H1 (cell line): ENCODE results near the gene TMPRSS9. TPM values are rescaled to one million over a fixed set of nuclear protein-coding genes. Genes with fewer than 3 reads are reported as not detected.

Experiments used
- CTCF ChIP-seq, 3 experiments: IDR thresholded peaks; 1 replicate in 2 of 3; 2 replicates in 1 of 3; pipeline versions ENCODE4 v1.5.1 to v1.6.1; 2011; ENCODE audit warnings: low read length in 3 of 3, mild to moderate bottlenecking in 3 of 3, inconsistent platforms in 2 of 3, low read depth in 1 of 3, moderate library complexity in 1 of 3; ENCODE audit not compliant: insufficient read depth in 1 of 3; ENCODE audit errors: control extremely low read depth in 1 of 3
- RFX5 ChIP-seq: IDR thresholded peaks from 2 replicates; pipeline ENCODE4 v1.6.1; 2011; ENCODE audit warnings: low read depth, low read length, improper control_type of control experiment, borderline replicate concordance
- polyA plus RNA-seq, 7 experiments: library from polyadenylated mRNA; depleted of rRNA in 3 of 7; stranded (reverse) in 5 of 7; unstranded in 2 of 7; fragments of >200 nt in 5 of 7; fragments of 200-250 nt in 2 of 7; gene quantifications; 1 replicate in 5 of 7; 2 replicates in 1 of 7; 4 replicates in 1 of 7; pipeline versions ENCODE4 v1.2.1 to v1.2.3, GENCODE V29; 2011 to 2013; ENCODE audit warnings: missing spikeins in 2 of 7, mixed read lengths in 2 of 7
- total RNA-seq: library from RNA; stranded (reverse); fragmentation: NEBNext Ultra II Directional; extraction: Animal tissue kit (Norgen Biotek cat#: 25700); gene quantifications from 2 replicates; pipeline ENCODE4 v1.2.1, GENCODE V29; 2021

Gene TMPRSS9
- total and polyA plus RNA-seq, 2 of the 8 experiments (the other 6 are each of a cell fraction or from before 2014, with no cell fraction given): 0.15 to 0.19 TPM

GRCh38 chr19:2351591-2351990 is 8.5 kb upstream of the TMPRSS9 start (continued):
- TF ChIP-seq CTCF (IDR thresholded peaks at IDR 0.05; ENCODE audit: control extremely low read depth in 1 of 3, insufficient read depth in 1 of 3, low read depth in 1 of 3, low read length in 3 of 3) (no peak), RFX5 (no peak)
- TF ChIP-seq, all 59 proteins: peak for 0
